Cortex of kidney (tissue), 1 donor: ENCODE measurements around the gene NPAS3.

Source experiments
- DNase-seq: peaks from one replicate; lab custom pipeline; 2025; lab: John Stamatoyannopoulos, UW

The NPAS3 gene

DNA sequence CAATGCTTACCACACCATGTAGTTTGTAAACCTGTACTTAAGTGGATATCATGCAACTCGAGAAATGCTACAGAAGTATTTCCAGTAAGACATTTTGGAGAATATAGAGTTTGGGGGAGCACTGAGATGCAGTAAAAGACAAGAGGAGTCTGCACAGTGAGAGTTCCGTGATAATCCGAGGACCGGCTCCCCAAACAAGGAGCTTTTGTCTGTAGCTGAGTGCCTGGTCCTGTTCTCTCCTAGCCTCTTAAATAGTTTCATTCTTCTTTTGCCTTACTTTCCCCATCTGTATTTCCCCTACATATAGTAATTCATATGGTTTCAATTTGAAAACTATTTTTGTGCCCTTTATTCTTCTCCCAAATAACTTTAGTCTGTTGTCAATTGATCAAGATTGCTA lies 648.1 kb downstream of the NPAS3 start:
- DNase-seq, result no peak

DNA sequence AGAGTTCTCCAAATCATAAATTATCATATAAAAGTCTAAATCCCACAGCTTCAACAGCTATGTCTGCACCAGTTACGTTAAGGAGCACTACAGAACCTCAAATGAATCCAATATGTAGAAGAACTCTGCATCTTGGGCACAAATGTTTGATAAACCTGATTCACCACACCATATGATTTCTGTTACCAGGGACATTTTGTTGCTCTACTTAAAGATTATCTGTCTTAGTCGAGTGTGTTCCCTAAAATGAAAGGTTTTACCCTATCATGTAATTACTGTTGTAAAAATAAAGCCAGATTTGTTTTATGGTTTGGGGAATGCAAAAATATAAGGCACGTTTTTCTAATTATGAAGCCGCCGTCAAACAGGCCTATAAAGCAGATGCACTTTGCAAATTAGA lies 649.1 kb downstream of the NPAS3 start:
- no peak for DNase-seq

DNA sequence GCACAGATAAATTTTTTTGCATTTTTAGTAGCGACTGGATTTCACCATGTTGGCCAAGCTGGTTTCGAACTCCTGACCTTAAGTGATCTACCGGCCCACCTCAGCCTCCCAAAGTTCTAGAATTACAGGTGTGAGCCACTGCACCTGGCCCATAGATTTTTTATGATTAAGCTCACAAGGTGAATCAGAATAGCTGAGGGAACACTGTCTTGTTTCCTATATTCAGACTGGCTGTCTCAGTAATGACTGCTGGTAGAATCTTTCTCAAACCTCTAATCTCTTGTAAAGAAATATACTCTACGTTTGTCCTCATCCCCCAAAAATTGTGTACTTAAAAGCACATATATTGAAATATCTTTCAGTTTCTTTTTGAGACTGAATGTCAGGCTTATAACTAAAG lies 650.1 kb downstream of the NPAS3 start:
- DNase-seq, result no peak

DNA sequence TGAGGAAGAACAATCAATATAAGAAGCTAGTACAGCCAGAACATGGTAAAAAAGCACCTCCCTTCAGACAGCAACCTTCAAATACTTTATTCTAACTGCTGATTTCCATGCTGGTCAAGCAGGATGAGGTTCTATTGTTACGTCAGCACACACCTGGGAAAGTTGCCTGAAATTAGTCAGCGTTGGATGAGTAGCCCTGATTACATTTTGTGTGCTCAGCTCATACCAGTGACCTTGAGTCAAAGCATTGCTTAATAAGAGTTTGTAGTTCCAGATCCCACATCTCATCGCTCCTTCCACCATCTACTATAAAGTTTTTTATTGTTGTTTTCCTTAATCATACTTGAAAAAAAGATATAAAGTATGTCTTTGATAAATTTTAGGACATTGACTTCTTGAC lies 650.7 kb downstream of the NPAS3 start:
- no peak for DNase-seq

DNA sequence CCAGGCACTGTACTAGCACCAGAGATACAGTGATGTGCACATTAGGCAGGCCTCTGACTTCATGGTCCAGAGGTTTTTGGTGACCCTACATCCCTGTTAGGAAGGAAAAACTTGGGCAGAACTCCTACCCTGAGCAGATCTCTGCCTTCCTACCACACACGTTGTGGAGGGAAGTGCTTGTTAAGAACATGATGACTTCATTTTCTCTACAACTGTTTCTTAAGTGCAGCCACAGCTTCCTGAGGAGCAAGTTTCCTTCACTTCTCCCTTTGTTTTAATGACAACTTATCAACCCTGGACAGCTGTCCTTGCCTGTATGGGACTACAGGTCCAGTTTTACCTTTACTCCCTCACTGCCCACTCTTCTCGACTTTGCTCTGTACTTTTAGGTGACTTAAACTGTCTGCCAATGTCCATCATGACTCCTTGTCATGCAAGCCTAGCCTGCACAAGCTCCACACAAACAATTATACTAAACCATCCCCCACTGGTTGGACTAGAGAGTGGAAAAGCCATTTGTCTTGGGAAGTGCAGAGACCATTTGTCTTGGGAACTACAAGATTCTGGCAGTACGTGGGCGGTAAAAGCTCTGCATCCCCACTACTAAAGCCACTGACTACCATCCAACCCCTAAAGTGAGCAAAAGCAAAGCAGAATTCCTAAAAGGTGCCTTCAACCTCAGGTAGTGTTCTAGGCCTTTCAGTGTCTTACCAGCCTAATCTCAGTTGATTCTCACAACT lies 652.4 kb downstream of the NPAS3 start:
- DNase-seq, result no peak

DNA sequence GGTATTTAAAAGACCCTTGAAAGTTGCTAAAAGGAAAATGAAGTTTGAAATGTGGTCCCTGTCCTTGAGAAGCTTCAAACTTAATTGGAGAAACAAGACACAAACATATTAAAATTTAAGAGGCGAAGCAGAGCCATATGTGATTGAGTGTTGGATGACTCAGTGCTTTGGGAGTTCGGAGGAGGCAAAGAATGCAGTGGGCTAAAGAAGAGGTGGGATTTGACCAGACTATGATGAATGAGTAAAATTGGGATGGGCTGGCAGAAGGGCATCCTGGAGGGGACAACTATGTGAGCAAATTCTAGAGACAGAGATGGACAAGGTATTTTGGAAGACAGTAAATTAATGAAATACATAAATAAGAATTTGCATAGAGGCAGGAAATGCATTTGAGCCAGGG lies 653.6 kb downstream of the NPAS3 start:
- DNase-seq, result no peak

DNA sequence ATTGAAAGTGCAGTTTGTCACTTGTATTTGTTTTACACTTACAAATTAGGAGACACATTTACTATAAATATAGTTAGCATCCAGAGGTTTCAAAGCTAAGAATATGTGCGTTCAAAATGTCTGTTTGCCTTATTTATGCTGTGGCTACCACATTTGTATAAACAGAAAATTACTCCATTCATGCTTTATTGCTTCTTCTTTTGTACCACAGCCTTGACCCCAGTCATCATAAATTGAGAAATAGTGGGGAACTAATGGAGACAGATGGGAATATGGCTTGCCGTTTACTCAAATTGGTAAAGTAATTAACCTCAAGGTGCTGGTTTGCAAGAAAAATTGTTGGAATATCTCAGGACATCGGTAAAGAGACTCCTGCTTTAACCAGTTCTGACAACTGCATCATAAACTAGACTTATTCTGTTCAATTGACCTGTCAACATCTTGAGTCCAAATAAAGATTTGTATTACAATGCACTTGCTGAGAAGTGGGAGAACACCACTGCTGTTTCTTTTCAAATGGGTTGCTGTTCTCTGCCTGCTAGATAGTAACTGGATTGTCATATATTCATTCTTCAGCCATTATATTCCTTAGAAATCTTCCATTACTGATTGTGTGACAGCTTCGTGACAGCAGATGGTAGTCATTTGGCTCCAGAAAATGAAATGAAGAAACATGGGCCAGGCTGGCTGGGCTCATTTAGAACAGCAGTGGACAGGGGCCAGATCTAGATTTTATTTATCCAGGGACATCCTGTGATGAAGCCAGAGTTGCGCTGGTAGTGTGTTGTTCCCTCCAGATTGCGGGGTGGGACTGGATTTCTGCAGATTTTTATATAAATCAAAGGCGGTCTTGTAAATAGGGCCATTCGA lies 657.8 kb downstream of the NPAS3 start:
- DNase-seq, result no peak

DNA sequence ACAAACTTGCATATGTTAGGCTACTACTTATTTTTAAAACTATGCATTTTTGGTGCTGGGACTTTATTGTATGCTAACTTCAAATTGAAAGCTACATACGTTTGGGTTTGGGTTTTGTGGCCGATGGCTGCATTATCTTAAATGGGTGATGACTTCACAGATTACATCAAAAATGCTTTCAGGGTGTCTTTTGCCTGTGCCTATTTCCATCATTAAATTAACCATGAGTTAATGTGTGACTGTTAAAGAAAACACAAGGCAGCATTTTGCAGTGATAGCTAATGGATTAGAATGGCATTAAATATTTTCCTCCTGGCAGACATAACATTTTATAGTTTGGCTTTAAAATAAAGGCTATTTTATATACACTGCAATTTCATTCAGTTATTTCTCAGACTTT lies 659.9 kb downstream of the NPAS3 start:
- DNase-seq, result no peak

DNA sequence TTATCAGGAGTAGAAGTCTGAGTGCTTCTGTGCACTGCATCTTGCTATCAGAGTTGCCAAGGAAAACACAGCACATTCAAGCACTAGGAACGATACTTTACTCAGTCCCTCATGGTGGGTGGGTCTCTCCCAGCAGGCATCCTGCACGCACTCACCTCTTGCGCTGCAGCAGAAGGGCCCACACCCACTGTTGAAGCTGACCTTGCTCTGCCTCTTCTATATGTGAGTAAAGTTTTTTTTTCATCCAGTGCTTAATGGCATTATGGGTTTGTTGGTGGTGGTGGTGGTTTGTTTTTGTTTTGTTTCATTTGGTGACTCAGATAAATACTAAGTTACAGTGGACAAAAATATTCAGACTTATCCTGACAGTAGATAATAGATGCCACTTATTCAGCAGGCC lies 663.7 kb downstream of the NPAS3 start:
- no peak for DNase-seq

DNA sequence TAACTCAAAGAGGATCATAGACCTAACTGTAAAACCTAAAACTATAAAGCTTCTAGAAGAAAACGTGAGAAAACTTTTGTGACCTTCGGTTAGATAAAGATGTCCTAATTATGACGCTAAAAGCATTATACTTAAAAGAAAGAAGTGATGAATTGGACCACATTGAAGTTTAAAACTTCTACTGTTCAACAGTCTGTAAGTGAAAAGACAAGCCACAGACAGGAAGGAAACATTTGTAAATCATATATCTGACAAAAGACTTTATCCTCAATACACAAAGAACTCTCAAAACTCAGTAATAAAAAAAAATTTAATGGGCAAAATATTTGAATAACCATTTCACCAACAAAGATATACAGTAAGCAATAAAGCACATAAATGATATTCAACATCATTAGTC lies 667.9 kb downstream of the NPAS3 start:
- no peak for DNase-seq

DNA sequence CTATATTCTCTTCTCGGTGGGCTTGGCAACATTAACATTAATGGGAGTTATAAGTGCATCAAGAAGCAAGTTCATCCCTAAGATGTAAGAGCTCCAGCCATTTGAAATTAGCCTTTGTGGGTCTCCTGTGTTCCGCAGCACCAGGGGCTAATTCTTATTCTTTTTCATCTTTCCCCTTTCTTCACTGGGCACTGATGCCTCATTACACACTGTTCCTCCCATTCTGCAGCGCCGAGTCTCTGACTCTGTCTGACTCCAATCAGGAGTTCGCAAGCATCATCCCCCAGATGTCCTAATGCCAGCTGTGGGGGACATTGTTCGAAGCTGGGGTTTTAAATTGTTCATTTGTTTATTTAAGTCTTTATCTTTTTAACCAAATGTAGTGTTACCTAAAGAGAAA lies 670.9 kb downstream of the NPAS3 start:
- DNase-seq, result no peak

DNA sequence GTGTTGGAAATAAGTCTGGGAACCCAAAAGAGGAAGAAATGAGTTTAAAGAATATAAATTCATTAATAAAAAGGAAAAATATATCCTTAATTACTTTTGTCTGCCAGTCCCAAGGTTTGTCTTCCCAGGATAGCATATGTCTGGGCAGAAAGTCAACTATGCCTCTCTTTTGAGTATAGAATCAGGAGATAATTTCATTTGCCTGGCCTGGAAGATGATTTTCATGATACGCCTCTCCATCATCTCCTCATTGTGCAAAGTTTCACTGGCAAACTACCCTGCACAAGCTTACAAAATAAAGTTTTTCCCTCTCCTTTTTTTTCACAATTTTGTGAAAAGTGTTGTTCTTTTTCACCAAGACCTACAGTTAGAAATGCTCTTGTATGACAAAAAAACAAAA lies 671.4 kb downstream of the NPAS3 start:
- DNase-seq, result no peak

DNA sequence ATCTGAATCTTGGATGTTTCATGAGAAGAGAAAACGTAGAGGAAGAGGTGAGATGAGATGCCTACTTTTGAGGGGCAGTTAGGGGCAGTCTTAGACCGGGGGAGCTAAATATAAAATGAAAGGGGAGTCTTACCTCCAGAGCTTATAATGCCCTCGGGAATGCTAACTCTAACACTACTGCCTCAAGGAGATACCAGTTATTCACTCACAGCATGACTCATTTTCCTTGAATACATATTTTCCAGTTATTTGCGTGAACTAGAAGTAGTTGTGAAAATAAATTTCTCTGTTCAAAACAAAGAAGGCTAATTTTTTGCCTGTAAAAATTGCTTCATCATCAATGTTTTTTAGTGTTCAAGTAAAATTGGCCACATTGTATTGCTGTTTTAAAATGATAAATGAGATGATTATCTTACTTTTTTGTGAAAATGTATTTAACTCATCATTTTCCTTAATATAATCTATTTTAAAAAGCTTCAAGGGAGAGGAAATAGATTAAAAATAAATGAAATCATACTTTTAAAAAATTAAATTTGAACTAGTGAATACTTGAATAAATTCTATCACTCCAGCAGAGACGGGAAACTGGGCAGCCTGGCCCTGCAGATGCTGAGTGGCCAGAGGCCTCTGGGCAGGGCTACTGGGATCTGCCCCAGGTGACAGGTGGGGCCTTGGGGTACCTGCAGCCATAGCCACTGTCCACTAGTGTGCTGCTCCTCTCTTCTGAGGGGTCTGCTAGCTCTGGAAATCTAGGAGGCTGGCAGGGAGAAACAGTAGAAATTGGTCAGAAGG lies 672.9 kb downstream of the NPAS3 start:
- DNase-seq, result no peak

DNA sequence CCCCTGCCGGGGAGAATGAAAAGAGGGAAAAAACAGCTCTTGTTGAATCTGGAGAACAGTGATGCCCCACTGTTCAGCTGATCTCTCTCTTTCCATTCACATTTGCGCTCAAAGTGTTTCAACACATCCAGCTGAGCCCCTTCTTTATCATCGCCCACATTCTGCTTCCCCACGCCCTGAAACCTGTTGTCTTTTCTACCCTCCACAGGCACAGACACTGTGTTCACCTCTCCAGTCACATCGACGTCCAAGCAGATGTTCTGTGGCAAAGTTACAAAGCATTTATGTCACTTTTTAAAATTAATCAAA lies 673.5 kb downstream of the NPAS3 start:
- no peak for DNase-seq

DNA sequence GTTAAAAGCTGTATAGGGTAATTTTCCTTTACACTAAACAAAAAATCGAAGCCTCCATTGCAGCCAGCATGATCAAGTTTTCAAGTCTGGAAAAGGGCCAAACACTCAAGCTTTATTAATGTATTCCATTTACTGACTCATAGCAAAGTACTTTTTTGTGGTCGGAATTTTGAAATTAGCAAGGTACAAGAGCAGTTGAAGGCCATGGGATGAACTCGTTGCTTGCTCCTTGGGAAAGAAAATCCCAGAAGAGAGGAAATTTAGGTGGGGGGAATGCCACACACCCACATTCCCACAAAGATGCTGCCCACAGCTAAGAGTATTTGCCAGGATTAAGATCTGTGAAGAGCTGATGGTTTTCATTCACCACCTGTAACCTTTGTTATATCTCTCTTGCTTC lies 678.5 kb downstream of the NPAS3 start:
- DNase-seq, result no peak

DNA sequence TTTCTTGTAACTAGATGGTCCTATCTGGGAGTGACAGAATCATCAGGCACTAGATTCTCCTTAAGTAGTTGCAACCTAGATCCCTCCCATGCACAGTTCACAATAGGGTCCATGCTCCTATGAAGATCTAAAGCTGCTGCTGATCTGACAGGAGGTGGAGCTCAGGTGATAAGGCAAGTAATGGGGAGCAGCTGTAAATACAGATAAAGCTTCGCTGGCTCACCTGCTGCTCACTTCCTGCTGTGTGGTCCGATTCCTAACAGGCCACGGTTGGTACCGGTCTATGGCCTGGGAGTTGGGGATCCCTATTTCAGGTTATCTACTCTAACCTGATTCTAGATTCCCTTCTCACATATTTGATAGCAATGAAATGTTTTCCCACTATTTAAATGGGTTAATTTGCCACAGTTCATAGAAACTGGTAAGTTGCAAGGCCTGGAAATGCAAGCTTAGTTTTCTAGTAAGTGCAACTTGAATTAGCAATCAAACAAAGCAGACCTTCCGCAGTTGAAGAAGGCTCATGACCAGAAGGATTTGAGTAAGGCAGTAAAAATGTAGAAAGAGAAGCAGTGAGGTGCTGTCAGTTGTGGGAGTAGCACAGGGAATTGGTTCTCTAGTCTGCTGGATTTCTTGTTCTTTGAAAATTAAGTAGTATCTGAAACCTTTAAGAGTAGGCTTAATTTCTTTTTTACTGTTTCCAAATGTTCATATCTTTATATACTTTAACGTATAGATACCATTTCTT lies 679.9 kb downstream of the NPAS3 start:
- DNase-seq, result no peak

DNA sequence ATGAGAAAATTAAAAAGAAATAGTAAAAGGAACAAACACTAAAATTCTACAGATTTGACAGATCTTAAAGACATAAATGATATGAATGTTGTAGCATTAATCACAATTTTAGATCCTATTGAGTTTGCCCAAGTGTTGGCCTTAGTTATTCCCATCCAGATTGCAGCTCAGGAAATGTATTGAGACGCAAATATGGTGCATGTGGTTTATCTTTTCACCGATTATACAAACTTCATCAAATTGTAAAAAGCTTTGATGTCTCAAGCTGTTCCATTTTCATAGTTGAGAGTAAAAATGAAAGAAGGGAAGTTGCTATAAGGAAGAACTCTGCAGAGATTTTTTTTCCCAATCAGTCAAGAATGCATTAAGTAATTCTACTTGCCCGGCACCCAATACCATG lies 683.8 kb downstream of the NPAS3 start:
- DNase-seq, result no peak

DNA sequence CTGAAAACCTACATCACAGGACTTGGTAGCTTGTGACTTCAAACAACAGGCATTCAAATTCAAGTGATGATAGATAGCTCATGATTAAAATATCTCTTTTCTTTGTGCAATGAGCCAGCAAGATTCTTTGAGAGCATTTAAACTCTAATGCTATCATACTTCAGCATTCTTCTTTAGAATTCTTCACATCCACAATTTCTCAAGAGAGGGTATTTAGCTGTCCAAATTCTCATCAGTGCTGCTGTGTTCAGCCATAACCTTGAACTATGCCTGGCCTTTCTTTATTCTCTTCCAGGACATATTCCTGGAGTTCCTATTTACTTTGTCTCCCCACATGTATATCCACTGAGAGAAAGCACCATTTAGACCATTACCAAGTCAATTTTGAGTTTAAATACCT lies 691.1 kb downstream of the NPAS3 start:
- no peak for DNase-seq

DNA sequence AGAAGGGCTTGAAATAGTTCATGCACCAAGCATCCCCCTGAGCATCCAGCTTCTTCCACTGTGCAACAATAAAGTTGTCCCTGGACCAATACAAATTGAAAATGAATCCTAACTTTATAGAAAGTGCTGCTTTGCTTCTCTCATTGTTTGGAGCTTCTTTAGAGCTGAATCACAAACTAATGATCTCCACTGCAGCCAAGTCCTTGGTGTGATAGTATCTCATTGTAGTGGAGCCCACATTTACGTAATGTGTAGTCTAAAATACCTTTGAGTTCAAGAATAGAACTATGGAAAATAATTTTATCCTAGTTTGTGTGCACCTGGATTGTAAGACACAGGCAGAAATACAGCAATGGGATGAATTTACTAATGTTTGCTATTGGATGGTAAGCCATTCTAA lies 692.3 kb downstream of the NPAS3 start:
- no peak for DNase-seq

DNA sequence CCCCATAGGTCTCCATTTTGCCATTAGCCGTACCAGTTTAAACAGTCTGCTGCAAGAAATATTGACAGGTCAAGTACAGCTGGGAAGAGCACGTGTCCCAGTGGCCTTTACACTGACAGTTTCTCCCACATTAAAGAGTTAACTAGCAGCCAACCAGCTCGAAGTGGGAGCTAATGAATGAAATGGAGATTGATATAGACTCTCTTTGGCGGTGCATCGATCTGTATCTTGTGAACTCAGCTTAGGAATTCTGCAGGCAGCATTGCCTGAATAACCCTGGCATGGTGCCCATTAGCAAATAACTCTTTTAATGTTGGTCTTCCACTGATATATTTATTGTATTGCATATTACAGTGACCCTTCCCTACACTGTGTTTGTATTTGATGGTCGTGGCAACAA lies 692.8 kb downstream of the NPAS3 start:
- DNase-seq, result no peak

DNA sequence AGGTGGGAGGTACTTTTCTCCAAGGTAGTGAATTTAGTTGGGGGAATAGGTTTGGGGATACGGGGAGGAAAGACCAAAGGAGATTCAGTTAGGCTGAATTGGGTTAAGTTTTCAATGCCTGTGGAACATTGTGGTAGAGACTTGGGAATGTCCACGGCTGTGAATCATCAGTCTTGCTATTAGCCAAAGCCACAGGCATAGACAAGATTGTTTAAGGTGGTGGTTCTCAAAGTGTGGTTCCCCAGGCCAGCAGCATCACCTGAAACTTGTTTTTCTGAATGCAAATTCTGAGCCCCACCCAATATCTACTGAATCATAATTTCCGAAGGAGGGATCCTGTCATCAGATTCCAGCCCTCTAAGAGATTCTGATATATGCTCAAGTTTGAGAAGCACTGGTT lies 696.0 kb downstream of the NPAS3 start:
- DNase-seq, result no peak

DNA sequence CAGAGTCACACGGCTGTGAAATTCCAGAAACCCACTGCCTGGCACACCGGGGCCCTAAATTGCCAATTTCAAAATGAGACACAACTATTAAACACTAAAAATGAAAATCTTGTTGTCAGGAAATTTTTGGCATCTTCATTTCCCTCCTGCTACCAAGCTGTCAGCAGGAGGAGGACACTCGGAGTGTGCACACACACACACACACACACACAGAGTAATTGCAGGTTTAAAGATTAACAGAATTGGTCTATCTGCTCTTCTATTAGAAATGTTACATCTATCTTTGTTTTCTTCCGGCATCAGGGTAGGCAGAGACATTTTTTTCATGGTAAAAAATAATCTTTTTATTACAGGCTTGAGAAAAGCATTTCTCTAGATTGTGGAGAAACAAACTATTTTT lies 698.0 kb downstream of the NPAS3 start:
- no peak for DNase-seq
